ENCODE data around the gene SV2B.

SV2B gene

DNA sequence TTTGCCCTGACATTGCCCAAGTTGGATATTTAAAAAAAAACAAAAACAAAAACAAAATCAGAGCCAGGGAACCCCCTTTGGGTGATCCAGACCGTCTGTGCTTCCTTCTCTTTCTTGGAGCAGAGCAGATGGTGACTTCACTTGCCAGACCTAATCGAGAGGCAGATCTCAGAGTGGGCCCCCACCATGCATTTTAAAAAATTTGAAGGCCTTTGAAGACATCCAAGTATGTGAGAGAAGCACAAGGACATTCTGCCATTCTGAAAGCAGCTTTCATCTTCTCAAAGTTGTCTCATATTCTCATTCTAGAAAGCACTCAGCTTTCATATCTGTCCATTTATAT is 93.3 kb downstream of the SV2B start:
- DNase-seq (ENCODE audit: low read depth) = no peak

DNA sequence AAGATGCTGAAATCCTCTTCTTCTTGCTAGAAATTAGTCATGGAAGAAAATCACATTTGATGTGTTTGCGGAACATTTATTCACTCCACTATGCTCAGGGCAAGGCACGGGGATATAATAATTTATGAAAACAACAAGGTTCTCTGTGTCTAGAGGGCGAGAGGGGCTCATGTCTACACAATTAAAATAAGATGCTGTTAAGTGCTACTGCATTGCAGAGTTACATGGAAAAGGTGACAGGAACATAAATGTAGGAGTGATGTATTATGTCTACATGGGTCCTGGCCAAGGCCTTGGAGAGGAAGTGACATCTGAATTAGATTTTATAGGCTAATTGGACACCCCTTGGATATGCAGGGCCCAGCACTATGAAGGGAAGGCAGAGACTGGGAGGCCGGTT is 96.1 kb downstream of the SV2B start:
- DNase-seq (ENCODE audit: low read depth) = no peak

DNA sequence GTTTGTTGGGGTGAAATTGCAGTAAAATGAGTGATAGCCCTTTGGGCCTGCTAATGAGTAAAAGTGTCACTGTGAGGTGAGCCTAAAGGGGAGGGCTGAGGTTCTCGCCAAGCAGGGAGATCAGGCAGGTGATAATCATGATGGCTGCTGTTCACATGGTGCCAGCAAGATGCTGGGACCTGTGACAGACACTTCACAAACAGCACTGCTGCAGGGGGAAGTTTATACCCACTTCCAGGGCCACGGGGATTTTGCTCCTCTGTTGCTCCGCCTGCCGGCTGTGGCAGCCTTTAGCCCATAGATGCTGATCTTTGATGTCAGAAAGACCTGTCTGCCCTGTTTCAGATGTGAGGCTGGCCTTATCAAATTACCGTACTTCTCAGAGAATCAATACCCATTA is 96.7 kb downstream of the SV2B start:
- DNase-seq (ENCODE audit: low read depth) = no peak

DNA sequence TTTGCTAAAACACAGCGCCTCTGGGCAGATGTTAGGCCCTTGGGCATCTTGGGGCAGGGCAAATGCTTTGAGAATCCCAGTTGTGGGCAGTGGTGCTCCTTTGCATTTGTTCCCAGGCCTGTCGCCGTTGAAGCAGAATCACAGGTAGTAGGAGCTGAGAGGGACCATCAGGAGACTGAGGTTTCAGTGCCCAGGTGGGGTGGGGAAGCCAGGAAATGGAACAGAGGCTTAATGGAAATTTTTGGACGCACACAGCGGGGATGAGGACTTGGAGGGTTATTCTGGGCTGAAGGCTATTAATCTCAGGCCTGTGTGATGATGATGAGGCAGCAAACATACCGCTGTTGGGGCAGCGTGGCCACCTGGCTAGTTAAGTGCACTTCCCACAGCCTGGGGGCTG is 99.5 kb downstream of the SV2B start:
- no peak for DNase-seq (ENCODE audit: low read depth)

DNA sequence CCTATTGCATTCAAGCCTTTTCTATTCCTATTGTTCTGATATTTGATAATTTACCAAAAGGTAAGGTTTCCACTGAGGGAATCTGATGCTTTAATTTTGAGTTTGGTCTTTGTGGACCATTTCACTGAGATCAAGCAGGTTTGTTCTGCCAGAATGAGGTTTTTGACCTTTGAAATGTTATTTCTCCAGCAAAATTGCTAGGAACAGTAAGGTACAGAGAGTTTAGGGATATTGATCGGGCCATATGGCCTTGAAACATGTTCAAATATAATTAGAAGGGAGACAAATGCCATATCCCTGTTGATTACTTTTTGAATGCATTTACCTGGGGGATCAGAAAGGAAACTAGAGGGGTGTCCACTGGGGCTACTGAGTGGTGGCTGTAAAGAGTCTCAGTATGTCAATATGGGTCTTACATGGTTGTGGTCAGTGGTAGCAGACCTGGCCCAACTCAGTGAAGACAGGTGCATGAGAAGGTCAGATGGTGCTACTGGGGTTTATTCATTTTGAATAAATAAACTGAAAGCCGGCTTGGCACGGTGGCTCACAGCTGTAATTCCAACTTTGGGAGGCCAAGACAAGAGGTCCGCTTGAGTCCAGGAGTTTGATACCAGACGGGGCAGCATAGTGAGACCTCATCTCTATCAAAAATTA is 100.2 kb downstream of the SV2B start:
- no peak for DNase-seq (ENCODE audit: low read depth)

DNA sequence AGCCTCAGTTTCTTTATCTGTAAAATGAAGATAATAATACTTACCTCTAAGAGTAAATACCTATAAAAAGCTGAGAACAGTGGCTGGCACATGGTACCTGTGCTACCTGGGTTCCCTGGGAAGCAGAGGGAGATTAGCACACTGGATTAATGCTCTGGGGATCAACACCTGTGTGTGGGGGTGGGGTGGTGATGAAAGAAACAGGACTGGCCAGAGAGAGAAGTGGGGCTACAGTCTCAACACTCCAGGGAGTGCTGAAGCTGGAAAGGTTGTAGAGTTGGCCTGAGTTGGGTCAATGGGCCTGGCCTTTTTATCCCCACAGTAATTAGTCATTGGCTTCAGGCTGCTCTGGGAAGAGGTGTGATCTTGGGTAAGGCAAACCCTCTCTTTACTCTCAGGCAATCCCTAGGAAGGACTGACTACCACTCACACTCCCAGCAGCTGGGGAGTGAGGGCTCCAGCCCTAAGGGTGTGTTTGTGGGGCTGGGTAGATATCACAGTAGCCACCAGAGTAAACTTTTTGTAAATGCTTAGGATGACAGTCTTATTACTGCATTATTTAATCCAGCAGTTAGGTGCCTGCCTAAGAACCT is 102.5 kb downstream of the SV2B start:
- no peak for DNase-seq (ENCODE audit: low read depth)

DNA sequence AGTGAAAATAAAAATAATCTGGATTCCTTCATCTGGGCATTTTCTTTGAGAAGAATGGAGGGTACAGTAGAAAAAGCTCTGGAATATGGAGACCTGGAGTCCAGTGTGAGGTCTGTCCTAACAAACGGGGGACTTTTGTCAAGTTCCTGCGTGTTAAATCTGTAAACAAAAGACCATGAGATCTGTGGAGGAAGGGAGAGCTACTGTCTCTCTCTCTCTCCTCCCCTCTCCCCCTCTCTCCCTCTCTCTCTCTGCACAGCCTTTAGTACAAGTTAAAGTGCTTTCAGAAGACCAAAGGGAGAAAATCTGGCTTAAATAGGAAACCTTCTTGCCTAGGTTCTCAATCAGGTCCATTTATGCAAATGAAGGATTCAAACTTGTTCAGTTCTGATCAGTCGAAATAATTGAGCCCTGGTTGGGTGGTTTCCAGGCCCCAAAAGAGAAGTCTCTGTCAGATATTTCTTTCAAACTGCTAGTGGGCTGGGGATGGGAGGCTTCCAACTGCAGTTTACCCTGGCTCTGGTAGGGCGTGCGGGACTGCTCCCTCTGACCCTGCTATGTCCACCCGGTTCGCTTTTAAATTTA is 103.7 kb downstream of the SV2B start:
- no peak for DNase-seq (ENCODE audit: low read depth)

DNA sequence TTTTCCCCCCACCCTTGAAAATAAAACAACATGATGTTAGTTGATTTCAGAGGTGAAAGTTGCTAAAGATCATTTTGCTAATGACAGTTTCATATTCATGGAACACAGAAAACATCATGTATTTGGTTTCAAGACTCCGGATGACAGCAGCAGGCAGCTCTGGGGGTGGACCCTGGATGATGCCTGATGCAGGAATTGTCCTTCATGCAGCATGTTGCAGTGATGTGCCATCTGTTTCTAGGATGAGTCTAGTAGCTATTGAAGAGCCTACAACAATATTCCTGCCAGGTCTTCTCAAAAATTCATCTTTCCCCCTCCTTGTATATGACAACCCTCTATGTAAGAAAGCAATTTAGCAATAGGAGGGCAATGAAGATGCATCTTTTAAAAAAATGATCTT is 108.3 kb downstream of the SV2B start:
- DNase-seq (ENCODE audit: low read depth) = no peak

DNA sequence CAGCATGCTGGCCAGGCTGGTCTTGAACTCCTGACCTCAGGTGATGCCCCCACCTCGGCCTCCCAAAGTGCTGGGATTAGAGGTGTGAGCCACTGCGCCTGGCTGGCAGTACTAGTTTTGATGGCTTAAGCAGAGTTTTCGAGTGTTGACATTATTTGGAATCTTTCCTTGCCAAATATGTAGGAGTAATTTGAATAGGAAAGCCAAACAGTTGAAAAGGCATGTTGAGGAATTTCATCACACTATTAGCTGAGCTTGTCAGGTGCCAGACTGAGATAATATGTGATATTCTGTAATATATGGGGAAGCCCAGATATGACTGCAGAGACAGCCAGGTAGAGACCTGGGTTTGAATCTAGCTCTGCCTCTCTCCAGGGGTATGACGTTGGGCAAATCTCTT is 109.3 kb downstream of the SV2B start:
- no peak for DNase-seq (ENCODE audit: low read depth)

DNA sequence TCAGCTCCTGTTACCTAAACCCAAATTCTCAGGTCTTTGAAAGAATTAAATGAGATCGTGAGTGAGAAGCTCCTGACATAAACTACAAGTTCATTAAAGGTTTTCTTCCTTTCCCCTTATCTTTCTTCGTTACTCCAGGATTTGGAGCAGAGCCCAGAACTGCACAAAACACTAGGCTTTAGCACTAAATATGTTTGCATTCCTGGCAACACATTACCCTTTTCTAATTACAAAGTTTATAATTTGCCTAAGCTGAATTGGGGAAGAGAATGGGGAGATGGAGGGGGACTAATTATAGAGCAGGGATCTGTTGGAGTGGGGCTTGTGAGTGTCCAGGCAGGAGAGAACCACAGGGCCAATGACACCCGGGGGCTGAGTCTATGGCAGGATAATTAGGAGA is 109.7 kb downstream of the SV2B start:
- no peak for DNase-seq (ENCODE audit: low read depth)

DNA sequence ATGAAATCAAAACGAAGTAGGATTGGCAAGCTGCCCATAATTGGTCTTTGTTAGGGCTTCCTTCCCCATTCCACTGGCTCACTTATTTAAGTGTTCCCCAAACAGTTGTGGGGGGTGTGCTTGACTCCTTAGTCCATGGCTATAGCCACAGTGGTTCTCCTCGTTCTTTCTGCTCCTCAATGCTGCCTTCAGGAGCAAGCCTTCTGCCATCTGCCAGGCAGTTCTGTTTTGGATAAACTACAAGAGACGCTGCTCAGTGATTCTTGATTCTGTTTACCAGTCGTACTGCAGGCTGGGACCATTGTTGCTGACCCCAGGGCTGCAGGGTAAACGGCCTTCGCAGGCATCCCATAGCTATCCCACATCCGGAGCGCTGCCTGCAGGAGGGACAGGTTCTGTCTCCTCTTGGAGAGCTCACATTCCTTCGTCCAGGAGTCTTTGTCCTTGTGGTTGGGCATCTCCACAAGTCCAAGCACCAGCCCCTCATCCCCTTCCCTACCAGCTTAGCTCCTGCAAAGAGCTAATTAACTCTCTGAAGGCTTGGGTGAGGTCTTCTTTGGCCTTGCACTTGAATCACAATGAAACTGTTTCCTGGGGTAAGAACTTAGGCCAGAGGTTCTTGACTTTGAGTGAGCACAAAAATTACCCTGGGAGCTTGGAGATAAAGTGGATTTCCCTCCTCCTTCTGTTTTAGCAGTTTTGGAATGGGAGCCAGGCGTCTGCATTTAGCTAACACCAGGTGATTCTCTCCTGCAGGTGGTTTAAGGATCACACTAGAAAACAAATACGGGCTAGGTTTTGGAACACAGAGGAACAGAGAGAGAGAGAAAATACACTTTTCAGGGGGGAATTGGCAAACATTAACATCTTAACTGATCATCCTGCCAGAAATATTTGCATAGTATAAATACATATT is 114.9 kb downstream of the SV2B start:
- no peak for DNase-seq (ENCODE audit: low read depth)

DNA sequence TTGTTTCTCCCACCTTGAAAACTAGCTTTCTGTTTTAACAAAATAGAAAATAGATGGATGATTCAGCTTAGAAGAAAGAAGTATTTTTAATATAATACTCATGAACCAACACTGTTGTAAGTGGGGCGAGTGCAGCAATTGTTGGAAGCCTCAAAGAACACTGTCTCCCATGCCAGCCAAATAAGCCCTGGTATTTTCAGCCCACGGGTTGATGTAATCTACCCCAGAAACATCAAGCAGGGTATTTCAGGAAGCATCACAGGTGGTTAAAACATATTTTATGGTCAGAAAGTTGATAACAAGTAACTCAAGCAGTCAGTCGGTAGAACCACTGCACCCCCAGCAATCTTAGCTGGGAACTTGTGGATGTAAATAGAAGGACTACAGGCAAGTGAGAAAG is 115.9 kb downstream of the SV2B start:
- DNase-seq (ENCODE audit: low read depth) = no peak

DNA sequence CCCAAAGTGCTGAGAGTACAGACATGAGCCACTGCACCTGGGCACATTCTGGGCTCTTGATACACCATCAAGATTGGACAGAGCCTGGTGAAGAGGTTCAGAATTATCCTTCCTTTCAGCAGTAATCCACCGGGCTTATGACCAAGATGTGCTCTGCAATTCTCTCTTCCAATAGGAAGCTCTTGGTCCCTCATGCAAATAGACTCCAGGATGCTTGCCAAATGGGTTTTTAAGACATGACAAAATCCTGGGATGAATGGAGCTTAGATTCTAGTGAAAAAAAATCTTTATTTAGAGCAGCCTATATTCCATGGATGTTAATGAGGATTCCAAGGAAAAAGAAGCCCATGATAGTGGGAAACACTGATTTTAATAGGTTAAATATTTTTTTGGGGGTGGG is 119.1 kb downstream of the SV2B start:
- no peak for DNase-seq (ENCODE audit: low read depth)

DNA sequence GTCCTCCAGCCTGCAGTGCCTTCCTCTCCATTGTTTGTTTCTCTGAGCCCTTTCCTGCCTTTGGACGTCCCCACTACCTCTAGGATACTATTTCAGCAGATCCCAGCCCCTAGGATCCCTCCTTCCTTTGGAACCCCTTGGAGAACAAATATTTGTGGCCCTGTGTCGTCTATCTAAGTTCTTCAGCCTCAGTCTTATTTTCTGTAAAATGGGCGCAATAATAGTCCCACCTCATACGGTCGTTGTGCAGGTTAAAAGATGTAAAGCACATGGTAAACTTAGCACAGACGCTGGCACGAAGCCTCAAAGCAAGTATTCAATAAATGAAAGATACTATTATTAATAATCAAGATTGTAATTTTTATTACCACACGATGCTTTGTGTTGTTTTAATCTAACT is 122.0 kb downstream of the SV2B start:
- DNase-seq (ENCODE audit: low read depth) = no peak

DNA sequence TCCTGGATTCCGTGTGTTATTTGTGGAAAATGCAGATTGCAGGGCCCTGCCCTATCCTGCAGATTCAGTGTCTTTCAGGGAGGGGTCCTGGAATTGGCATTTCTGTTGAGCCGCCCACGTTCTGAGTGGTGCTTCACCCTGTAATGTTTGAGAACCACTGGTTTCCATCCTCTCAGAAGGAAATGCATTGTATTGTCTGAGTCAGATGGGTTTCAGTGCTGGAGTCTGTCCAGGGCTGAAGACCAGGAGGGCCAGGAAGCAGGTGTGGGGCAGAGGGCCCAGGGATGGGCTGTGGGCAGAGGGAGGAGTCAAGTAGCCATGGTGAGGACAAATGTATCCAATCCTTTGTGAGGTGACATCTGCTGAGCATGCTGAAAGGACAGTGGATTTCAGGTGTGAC is 123.8 kb downstream of the SV2B start:
- DNase-seq (ENCODE audit: low read depth) = no peak

DNA sequence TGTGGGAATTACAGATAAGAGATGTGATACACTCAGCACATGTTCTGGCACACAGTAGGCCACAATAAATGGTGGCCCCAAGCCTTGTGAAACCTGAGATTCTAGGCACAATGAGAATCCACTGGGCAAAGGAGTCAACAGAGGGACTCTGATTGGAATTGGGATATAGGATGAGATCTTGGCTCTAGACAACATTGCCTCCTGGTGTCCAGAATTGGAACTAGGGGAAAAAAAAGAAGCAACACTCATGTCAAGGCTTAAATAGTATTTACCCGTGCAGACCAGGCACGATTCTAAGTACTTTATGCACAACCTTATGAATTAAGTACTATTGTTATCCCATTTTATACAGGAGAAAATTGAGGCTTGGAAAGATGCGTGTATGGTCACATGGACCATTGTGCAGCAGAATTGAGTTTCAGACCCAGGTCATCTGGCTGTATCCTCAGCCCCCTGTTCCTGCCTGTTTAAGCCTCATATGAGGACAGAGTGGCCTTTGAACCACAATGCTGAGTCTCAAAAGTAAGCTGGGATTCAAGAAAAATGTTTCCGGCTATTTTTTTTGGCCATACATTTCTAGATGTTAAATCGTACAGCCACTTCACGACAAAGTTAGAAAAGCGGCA is 124.8 kb downstream of the SV2B start:
- DNase-seq (ENCODE audit: low read depth) = no peak

DNA sequence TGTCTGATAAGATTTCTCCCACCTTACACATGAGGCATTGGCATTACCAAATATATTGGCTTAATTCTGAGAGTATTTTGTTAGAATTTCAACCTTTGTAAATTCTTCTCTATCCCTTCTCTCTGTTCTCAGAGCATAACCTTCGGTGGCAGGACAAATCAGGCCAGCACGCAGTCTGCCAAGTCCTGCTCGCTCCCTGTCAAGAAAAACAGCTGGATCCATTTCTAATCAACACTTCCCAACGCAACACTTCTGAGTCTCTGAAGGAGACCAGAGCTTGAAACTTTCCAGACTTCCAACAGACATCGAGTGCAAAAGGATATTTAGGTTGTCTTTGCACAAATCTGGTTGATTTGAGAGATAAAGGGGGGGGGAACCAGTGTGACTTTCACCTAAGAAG is 125.7 kb downstream of the SV2B start:
- DNase-seq (ENCODE audit: low read depth) = no peak

DNA sequence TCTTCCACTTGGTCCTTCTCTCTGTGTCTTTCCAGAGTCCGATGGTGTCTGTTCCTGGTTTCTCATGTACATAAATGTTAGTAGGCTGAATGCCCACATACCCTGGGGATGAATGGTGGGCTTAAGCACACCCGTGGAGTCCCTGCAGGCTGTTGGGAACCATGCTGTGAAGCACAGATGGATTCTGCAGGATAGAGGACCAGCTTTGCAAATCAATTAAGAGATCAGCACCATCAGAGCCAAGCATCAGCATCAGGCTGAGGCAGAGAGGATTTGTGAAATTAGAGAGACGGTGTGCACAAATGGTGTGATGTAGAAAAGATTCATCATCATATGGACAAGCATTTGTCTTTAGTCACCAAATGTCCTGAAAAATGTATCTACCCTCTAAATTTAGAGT is 127.1 kb downstream of the SV2B start:
- DNase-seq (ENCODE audit: low read depth) = no peak

DNA sequence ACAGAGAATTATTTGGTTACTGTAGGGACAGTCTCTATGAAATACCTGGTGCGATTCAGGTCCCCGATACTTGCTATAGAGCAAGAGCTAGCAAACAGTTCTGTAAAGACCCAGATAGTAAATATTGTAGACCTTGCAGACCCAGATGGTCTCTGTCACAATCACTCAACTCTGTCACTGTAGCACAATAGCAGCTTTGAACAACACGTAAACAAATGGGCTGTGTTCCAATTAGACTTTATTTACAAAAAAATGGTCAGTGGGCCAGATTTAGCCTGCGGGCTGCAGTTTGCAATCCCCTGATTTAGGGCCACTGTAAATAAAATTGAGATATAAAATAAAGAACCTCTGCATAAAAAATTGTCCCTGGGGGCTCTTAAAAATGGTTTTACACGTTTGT is 127.7 kb downstream of the SV2B start:
- no peak for DNase-seq (ENCODE audit: low read depth)

DNA sequence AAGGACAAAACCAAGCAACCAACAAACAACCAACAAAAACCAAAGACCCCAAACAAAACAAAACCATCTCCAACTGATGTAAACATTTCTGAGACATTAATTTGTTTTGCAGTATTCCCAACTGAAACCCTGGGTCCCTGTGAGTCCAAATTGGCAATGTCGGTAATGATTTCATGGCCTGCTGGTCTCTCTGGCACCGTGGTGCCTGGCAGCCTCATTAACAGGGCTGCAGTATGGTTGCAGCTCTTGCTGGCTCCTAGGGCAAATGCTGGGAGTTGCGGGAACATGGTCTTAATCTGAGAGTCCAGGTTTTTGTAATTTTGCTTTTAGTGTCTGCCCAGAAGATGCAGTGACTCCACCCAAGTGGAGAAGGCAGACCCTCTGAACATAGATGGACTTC is 128.3 kb downstream of the SV2B start:
- DNase-seq (ENCODE audit: low read depth) = no peak

DNA sequence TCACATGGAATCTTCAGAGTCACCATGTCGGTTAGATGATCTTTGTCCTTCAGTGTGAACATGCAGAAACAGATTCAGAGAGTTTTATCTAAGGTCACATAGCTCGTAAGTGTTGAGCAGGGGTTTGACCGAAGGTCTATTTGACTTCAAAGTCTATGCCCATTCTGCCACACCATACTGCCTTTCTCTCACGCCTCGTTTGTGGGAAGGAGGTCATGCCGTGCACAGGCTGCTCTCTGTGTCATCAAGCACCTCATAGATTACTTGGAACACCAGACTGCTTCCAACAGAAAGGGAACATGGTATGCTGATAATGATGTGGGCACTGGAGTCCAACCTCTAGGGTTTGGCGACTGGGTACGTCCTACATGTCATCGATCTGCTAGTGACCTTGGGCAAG is 128.8 kb downstream of the SV2B start:
- DNase-seq (ENCODE audit: low read depth) = no peak

DNA sequence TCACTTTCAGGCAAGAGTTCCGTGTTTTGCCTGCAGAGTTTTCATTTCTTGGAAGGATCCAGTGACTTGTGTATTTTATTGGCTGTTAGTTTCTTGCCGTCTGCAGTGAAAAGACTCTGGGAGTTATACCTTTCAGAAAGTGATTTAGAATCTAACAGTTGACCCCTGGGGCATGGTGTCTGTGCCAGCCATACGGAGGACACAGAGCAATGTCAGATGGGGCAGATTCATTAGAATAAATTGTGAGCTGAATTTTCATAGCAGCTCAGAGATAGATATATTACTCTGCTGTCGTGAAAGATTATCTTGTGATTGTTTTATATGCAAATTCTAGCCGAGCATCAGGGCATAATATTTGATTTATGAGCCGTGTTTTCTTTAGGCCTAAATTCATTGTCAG is 131.6 kb downstream of the SV2B start:
- DNase-seq (ENCODE audit: low read depth) = no peak

DNA sequence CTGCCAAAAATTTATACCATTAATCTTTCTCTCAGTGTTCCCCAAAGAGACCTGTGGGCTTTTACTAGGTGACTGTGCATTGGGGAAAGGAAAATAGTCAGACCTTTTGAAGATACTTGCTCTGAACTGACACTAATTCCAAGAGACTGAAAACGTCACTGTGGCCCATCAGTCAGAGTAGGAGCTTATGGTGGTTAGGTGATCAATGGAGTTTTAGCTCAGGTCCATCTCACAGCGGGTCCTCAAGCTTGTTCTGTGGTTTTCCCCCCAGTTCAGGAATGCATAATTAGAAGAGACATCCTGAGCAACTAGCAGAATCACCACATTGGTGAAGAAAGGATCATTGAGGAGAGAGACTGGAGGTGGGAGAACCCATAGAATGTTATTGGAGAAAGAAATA is 134.7 kb downstream of the SV2B start:
- no peak for DNase-seq (ENCODE audit: low read depth)
